HG02870 (cell line): ENCODE results near the gene DYNC1H1.
A peak's percentile ranks its signal among the peaks of the same experiment; 100 is the strongest.

Experiments
- ATAC-seq: cut with Tn5 transposase; IDR thresholded peaks from one replicate; pipeline ENCODE4 v1.9.1; 2021; ENCODE audit warnings: mild to moderate bottlenecking, moderate library complexity; ENCODE audit not compliant: unreplicated experiment

DYNC1H1 gene

DNA sequence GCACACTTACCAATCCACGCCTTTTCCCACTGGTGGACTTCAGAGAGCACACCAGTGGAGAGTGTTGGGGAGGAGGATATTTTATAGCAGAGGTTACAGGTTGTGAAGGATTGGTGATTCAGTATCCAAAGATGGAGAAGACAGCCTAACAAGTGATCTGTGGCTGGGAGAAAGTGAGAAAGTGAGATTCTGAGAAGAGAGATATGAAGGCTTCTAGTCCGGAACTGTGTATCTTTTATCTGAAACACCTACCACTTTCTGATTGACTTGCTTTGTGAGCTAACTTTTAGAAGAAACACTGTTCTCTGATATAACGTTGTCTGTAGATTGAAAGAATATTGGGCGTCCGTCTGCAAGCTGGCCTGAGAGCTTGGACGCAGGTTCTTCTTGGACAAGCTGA, 24.0 kb downstream of the DYNC1H1 start:
- no peak for ATAC-seq

DNA sequence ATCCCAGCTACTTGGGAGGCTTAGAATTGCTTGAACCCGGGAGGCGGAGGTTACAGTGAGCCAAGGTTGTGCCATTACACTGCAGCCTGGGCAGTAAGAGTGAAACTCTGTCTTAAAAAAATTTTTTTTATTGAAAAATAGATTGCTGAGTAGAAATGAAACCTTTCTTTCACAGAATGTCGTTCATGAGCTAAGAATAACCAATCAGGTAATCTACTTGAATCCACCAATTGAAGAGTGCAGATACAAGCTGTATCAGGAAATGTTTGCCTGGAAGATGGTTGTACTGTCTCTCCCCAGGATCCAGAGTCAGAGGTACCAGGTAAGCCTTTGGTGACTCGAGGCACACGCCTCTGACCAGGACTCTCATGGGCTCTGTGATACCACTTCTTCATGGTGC, 27.0 kb downstream of the DYNC1H1 start:
- ATAC-seq = no peak

DNA sequence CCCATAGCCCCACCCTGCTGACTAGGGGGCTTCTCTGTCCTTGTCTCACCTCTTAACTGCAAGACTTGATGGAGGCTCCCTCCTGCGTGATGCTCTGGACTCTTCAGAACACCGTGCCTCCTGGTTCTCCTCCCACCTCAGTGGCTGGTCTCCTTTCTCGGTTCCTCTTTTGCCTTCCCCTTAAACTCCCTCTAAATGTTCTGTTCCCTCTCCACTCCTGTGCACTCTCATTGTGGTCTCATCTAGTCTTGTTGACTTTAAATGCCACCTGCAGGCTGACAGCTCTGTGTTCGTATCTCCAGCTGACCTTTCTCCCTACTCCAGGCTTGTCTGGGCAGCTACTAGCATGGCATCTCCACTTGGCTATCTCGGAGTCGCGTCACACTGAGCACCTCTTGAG, 28.3 kb downstream of the DYNC1H1 start:
- peak; percentile 93 for ATAC-seq

DNA sequence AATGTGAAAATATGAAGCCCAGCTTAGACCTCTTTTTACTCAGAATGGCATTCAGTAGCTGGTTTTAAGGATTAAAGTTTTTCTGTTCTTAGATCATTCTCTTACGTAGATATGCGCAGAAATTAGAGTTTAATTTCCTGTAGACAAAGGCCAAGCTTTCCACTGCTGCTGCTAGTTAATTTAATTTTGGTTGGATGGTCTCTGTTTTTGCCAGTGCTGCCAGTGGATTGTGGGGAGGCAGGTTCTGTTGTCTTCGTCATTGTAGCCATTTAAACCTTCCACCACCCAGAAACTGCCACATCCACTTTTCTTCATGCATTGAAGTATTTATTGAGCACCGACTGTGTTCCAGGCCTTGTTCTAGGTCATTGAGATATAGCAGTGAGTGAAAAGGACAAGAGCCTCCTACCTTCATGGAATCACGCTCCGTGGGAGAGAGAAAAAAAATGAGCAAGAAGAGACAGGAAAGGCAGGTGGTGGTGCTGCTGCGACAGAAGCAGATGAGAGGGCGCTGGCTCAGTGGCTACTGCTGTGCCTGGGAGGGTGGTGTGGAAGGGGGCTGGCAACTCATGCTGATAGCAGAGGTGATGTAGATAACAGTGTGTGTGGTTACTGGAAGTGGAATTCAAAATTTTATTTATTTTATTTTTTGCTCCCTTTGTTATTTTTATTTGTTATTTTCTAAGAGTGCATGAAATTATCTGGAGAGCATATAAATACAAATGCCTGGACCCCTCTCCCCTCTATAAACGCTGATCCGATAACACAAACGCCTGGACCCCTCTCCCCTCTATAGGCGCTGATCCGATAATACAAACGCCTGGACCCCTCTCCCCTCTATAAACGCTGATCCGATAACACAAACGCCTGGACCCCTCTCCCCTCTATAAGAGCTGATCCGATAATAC, 33.3 kb downstream of the DYNC1H1 start:
- no peak for ATAC-seq

DNA sequence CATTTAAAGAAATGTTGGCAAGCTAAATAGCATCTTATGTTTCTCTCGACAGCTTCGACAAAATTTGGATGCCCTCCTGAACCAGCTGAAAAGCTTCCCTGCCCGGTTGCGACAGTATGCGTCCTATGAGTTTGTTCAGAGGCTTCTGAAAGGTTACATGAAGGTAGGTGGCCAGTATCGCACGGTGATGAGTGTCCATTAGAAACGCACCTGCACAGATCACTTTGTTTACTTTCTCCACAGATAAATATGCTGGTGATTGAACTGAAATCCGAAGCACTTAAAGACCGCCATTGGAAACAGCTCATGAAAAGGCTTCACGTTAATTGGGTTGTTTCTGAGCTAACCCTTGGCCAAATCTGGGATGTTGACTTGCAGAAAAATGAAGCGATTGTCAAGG, 36.5 kb downstream of the DYNC1H1 start:
- ATAC-seq = no peak

DNA sequence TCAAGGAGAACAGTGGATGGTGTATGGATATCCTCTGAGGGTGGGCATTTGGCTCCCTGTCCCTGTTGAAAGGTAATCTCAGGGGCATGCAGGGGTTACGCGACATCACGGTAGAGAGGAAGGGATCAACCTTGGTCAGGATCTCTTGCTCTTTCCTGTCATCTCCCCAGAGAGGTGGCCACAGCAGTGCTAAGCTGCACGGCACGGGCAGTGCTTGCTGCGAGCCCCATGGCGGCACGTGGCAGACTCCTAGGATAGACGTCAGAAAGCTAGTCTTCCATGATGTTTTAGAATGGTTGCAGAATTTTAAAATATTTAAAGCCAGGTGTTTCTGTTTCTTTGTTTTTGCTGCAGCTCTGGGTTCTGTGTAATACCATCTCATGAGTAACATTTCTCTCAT, 41.0 kb downstream of the DYNC1H1 start:
- ATAC-seq = no peak

DNA sequence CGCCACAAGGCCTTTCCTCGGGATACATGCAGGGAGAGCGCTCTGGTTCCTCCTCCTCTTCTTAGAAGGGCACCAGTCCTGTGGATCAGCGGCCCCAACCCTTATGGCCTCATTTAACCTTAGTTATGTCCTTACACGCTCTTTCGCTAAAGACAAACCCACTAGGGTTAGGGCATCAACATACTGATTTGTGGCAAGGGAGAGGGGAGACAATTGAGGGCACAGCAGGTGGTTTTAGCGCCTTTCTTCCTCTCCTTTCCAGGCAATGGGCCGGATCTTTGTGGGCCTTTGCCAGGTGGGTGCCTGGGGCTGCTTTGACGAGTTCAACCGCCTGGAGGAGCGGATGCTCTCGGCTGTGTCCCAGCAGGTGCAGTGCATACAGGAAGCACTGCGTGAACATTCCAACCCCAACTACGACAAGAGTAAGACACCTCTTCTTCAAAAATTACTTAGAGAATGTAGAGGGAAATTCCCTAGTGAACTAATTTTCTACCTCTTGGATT, 43.6 kb downstream of the DYNC1H1 start:
- no peak for ATAC-seq

DNA sequence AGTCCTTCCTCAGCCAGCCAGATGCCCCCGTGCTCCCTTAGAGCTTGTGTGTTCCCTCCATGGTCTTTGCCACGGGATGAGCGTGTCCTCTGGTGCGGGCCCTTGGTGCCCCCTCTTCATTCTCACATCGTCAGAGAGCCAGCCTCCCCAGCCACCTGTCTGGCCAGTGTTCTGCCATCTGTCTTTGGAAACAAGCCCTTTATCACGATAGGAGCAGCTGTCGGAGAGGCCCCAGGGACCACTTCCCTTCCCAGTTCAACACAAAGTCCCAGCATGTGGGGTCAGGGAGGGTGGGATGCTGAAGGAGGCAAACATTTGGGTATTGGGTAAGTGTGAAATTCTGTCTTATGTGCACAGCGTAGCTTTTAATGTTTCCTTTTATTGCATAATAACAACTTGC, 44.5 kb downstream of the DYNC1H1 start:
- ATAC-seq = no peak

DNA sequence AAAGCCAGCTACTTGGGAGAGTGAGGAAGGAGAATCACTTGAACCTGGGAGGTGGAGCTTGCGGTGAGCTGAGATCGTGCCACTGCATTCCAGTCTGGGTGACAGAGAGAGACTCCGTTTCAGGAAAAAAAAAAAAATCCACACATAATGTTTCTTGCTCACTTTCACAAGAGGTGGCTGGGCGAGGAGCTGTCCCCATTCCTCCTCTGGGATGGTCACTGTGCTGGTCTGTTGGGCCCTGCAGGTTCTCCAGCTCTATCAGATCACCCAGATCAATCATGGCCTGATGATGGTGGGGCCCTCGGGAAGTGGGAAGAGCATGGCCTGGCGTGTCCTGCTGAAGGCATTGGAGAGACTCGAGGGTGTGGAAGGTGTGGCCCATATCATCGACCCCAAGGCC, 47.3 kb downstream of the DYNC1H1 start:
- ATAC-seq = no peak

DNA sequence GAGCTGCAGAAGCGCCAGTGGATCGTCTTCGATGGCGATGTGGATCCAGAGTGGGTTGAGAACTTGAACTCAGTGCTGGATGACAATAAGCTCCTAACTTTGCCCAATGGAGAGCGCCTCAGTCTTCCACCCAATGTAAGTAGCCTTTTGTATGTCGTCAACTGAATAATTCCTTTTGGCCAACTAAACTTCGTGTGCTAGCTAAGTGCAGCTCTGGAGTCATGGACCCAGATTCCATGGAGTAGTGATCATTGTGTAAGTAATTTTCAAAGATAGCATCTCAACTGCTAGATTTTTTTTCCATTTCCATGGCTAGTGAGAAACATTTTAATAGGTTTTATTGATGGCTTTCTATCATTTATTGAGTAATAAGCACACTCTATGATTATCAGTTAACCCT, 48.0 kb downstream of the DYNC1H1 start:
- no peak for ATAC-seq

DNA sequence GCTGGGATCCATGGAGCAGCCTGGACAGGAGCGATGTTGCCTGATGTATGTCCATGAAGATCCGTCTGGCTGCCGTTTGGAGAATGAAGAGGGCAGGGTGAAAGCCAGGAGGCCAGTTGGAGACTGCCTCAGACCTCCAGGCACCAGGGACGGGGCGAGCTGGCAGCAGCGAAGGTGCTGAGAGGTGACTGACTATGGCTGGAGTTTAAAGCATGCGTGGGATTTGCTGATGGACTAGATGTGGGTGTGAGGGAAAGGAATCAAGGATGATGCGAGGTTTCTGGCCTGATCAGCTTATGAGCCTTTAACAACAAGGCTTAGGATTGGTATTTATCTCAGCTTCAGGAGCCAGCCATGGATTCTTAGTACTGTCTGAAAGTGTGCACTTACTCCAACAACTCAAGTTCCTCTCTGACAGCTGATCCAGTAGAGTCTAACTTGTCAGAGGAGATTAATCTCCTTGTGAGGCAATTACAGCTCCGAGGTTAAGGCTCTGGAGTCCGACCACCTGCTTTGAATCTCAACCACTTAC, 49.4 kb downstream of the DYNC1H1 start:
- ATAC-seq = no peak

DNA sequence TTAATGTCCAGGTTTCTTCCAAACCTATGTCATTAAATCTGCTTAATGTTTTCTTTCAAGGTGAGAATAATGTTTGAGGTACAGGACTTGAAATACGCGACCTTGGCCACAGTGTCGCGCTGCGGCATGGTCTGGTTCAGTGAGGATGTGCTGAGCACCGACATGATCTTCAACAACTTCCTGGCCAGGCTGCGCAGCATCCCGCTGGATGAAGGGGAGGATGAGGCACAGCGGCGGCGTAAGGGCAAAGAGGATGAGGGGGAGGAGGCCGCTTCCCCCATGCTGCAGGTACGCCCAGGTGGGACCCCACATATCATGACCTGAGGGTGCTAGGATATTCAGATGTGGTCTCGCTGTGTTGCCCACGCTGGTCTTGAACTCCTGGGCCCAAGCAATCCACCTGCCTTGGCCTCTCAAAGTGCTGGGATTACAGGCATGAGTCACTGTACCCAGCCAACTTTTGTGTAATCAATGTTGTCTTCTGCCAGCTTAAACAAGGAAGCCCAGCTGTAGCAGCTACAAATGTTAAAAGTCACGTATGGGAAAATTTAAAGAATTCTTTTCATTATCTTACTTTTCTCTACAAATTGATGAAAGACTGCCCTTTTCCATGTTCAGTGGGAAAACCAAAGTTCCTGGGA, 50.8 kb downstream of the DYNC1H1 start:
- no peak for ATAC-seq

DNA sequence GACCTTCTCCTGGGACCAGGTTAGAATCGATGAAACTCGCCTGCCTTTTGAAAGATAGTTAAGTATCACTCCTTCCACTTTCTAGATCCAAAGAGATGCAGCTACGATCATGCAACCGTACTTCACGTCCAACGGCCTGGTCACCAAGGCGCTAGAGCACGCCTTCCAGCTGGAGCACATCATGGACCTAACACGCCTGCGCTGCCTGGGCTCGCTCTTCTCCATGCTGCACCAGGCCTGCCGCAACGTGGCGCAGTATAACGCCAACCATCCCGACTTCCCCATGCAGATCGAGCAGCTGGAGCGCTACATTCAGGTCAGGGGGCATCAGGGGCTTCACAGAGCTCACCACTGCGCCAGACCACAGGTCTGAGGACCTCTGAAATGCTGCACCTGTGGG, 51.4 kb downstream of the DYNC1H1 start:
- no peak for ATAC-seq

DNA sequence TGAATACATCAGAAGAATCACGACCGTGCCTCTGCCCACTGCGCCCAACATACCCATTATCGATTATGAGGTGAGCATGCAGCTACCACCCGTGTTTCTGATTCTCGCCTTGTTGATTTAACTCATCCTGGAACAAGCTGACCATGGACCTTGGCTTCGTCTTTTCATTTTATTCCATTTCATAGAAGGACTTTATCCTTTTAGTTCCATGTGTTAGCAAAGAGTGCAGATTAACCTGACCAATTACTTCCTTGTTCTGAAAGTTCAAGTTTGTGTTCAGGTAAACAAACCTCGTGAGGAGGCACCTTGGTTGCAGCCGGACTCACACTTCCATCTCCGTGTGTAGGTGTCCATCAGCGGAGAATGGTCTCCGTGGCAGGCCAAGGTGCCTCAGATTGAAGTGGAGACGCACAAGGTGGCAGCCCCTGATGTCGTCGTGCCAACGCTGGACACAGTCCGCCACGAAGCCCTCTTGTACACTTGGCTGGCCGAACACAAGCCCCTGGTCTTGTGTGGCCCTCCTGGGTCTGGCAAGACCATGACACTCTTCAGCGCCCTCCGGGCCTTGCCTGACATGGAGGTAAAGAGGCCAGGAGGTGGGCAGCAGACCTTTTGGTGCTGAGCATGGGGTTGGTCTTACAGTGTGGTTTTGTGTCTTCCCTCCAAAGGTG, 52.2 kb downstream of the DYNC1H1 start:
- ATAC-seq = no peak

DNA sequence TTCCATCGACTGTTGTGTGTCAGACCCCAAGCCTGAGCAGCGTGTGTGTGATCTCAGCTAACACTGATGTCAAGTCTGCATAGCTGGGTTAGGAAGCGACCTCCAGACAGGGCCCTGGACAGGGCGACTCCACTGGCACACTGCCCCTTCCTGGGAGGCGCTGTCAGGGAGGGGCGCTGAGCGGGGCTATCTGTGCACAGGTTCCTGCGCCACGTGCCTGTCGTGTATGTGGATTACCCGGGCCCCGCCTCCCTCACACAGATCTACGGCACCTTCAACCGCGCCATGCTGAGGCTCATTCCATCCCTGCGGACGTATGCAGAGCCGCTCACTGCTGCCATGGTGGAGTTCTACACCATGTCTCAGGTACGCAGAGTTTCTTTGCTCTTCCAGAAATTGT, 53.9 kb downstream of the DYNC1H1 start:
- no peak for ATAC-seq

DNA sequence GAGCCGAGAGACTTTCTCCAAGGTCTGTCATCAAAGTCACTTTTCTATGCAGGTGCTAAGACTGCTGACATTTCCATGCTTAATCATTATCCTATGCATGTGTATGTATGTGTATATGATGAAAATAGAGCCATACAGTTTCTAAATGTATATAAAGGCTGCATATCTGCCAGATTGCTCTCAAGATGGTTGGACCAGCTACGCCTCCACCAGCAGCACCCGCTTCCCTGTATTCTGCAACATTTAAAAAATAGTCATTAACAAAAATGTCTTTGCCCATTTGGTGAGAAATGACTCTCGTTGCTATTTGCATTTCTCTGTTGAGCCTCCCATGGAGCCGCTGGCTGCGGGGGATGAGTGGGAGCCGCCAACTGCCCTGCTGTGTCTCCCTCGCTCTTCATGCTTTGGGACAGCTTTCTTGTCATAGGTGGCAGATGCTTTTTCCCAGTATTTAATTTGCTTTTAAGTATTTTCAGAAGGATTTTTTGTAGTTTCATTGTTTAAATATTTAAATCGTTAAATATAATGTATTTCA, 54.7 kb downstream of the DYNC1H1 start:
- no peak for ATAC-seq

DNA sequence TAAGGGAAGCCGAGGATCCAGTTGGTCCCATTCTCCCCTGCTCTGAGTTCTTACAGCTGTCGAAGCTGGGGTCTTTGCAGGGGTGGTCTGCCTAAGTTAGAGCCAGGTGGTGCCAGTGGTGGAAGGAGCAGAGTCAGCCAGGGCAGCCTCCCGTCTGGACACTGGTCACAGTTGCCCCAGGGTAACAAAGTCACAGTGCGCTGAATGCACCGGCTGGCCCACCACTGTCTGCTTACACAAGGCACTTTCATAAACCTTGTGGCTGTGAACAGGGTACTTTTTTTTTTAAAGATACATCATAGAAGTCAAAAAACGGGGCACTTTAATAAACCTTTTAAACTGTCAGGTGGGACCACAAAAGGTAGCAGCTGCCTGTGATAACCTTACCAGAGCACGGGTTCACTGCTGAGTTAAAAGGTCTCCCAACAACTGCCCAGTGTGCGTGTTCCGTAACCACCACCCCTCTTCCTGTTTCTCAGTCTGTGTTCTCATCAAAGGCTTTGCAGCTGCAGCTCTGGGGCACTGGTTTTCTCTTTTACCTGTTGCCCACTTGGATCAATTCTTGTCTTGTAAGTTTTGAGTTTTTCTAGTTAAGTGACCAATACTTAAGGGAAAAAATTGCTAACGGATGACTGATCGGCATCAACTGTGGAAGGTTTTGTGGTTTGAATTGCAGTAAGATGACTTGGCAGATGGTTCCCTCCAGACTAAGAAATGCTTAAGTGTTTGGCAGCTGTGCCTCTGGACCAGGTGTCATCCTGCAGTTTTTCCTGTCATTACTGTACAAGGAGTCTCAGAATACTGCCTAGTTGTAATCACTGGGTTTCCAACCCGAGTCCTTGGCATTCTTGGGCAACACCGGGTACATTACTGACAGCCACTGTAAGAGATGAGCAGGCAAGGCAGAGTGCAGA, 55.9 kb downstream of the DYNC1H1 start:
- ATAC-seq = no peak

DNA sequence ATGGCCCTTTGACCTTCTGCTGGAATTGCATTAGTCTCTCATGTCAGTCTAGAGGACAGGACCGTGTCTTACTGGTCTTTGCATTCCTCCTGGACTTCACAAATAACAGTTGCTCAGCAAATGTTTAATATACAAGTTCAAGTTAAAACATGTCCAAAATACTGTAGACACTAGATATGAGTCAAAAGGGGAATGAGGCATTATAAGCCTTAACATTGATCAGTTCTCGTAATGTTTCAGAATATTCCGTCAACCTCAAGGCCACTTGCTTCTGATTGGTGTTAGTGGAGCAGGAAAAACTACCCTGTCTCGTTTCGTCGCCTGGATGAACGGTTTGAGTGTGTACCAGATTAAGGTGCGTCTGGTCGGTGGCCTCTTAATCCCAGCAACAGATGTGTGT, 62.6 kb downstream of the DYNC1H1 start:
- ATAC-seq = no peak

DNA sequence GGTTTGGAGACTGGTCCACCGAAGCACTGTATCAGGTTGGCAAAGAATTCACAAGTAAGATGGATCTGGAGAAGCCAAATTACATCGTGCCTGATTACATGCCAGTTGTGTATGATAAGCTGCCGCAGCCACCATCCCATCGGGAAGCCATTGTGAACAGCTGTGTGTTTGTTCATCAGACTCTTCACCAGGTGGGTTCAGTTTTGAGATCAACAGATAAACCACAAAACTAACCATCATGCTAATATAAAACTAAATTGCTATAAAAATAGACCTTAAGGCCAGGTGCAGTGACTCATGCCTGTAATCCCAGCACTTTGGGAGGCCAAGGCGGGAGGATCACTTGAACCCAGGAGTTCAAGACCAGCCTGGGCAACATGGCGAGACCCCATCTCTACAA, 63.6 kb downstream of the DYNC1H1 start:
- no peak for ATAC-seq

DNA sequence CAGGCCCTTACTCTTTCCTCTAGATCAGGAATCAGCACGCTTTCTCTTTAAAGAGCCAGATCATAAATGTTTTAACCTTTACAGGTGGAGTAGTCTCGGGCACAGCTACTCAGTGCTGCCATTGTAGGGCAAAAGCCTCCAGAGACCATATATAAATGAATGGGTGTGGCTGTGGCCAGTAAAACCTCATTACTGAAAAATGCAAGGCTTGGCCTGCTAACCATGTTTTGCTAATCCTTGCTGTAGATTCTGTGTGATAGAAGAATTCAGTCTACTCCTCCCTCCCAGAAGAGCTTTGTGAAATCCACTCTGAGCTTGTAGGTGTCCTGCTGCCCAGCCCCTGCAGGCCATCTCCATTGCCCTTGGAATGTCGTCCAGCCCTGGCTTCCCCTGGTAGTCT, 64.4 kb downstream of the DYNC1H1 start:
- ATAC-seq = no peak
